Endodermal cell (in vitro differentiated cells): Measurements from ENCODE around the gene OSBPL5. TPM values are rescaled to one million over a fixed set of nuclear protein-coding genes. Genes with fewer than 3 reads are reported as not detected.

Experiments used
- DNase-seq: peaks from one replicate; pipeline ENCODE4 v3.0.0-alpha.2; 2017
- H3K27ac ChIP-seq: 2 replicates; pipeline ENCODE4 v1.5.1; 2013; ENCODE audit warnings: mild to moderate bottlenecking, low read depth, low read length, moderate library complexity
- H3K27me3 ChIP-seq: 2 replicates; pipeline ENCODE4 v1.6.1; 2013; ENCODE audit warnings: mild to moderate bottlenecking, low read length, moderate library complexity; ENCODE audit not compliant: insufficient read depth, control insufficient read depth, poor library complexity, severe bottlenecking
- H3K36me3 ChIP-seq: 2 replicates; pipeline ENCODE4 v1.7.0; 2013; ENCODE audit warnings: mild to moderate bottlenecking, low read length, moderate library complexity; ENCODE audit not compliant: control insufficient read depth, insufficient read depth
- H3K4me1 ChIP-seq: one replicate; pipeline ENCODE4 v1.7.0; 2013; ENCODE audit warnings: low read length; ENCODE audit not compliant: control insufficient read depth, insufficient read depth
- H3K4me3 ChIP-seq: 2 replicates; pipeline ENCODE4 v1.5.1; 2013; ENCODE audit warnings: mild to moderate bottlenecking, low read length, moderate library complexity
- H3K9ac ChIP-seq: 2 replicates; pipeline ENCODE4 v1.6.1; 2013; ENCODE audit warnings: mild to moderate bottlenecking, low read length, moderate library complexity; ENCODE audit not compliant: poor library complexity, severe bottlenecking; ENCODE audit errors: extremely low read depth
- H3K9me3 ChIP-seq: 2 replicates; pipeline ENCODE4 v1.6.1; 2013; ENCODE audit warnings: mild to moderate bottlenecking, low read length, moderate library complexity; ENCODE audit not compliant: control insufficient read depth
- H3K27ac Mint-ChIP-seq: 2 replicates; pipeline ENCODE4 v1.8.0; 2020; ENCODE audit warnings: mixed read lengths
- H3K27me3 Mint-ChIP-seq: 2 replicates; pipeline ENCODE4 v1.8.0; 2021; ENCODE audit warnings: mild to moderate bottlenecking, mixed read lengths; ENCODE audit not compliant: insufficient read depth
- H3K36me3 Mint-ChIP-seq: 2 replicates; pipeline ENCODE4 v1.8.0; 2020; ENCODE audit warnings: low read depth, mixed read lengths
- H3K4me1 Mint-ChIP-seq: 2 replicates; pipeline ENCODE4 v1.8.0; 2020; ENCODE audit warnings: mixed read lengths
- H3K4me3 Mint-ChIP-seq: 2 replicates; pipeline ENCODE4 v1.8.0; 2020; ENCODE audit warnings: mild to moderate bottlenecking, moderate library complexity, mixed read lengths
- H3K9me3 Mint-ChIP-seq: 2 replicates; pipeline ENCODE4 v1.8.0; 2020; ENCODE audit warnings: mild to moderate bottlenecking, mixed read lengths
- CTCF ChIP-seq: fragments of 200-600 bp; sonication (generic); conservative IDR thresholded peaks from 2 replicates; pipeline ENCODE4 v1.5.0; 2021; ENCODE audit warnings: antibody characterized with exemption, mild to moderate bottlenecking
- WGBS, 2 experiments: methylation state at CpG; one replicate each; pipeline versions ENCODE4 v1.1.5 to v1.1.7; 2013; ENCODE audit warnings: missing lambda C conversion rate in 2 of 2, mixed read lengths in 1 of 2; ENCODE audit not compliant: insufficient coverage in 1 of 2, insufficient read length in 1 of 2; 5-methylcytosine and 5-hydroxymethylcytosine counted together
- total RNA-seq, 2 donors: library from RNA; stranded (reverse); fragmentation: NEBNext Ultra II Directional in 1 of 2; extraction: Animal tissue kit (Norgen Biotek cat#: 25700) in 1 of 2; gene quantifications; 2 replicates in 1 of 2; 3 replicates in 1 of 2; pipeline ENCODE4 v1.2.1, GENCODE V29; 2021

The OSBPL5 gene
- total RNA-seq, 2 donors from 2014 or later = 1.2 to 4.8 TPM

- peak; percentile 71 for DNase-seq
- no peaks in the 10 kb centered on the region for H3K36me3 Mint-ChIP-seq
- H3K4me1 Mint-ChIP-seq = peaks cover 13% of the 10 kb centered on the region
- peaks cover 89% of the 10 kb centered on the region for H3K27me3 Mint-ChIP-seq
- no peak overlapping the region for H3K27ac ChIP-seq
- WGBS, 2 experiments = 0 to 1% methylated on average over 8 to 46 of the region's 46 CpGs
- no peaks in the 10 kb centered on the region for H3K9me3 Mint-ChIP-seq
- H3K9me3 ChIP-seq = no peaks in the 10 kb centered on the region
- H3K27ac Mint-ChIP-seq = no peak overlapping the region
- H3K9ac ChIP-seq = no peak overlapping the region
- peaks cover 91% of the 10 kb centered on the region for H3K27me3 ChIP-seq
- H3K4me3 ChIP-seq = peak overlapping the region; percentile 68
- H3K4me3 Mint-ChIP-seq = peak overlapping the region; percentile 57
- TF ChIP-seq CTCF = no peak
- peaks cover 16% of the 10 kb centered on the region for H3K4me1 ChIP-seq
- no peaks in the 10 kb centered on the region for H3K36me3 ChIP-seq
These were observed 458 bp downstream of the OSBPL5 start for GRCh38 chr11:3164552-3165151.

GRCh38 chr11:3164138-3164551 lies 965 bp downstream of the OSBPL5 start:
- peak; percentile 56 for DNase-seq
- no peak overlapping the region for H3K27ac Mint-ChIP-seq
- peaks cover 13% of the 10 kb centered on the region for H3K4me1 Mint-ChIP-seq
- H3K9me3 Mint-ChIP-seq = no peaks in the 10 kb centered on the region
- no peak for TF ChIP-seq CTCF
- peak overlapping the region; percentile 68 for H3K4me3 ChIP-seq
- peaks cover 89% of the 10 kb centered on the region for H3K27me3 Mint-ChIP-seq
- no peak overlapping the region for H3K9ac ChIP-seq
- H3K4me1 ChIP-seq = peaks cover 16% of the 10 kb centered on the region
- no peaks in the 10 kb centered on the region for H3K36me3 Mint-ChIP-seq
- H3K27me3 ChIP-seq = peaks cover 91% of the 10 kb centered on the region
- no peaks in the 10 kb centered on the region for H3K36me3 ChIP-seq
- no peaks in the 10 kb centered on the region for H3K9me3 ChIP-seq
- WGBS, 2 experiments = 24 to 27% methylated on average over 5 to 13 of the region's 13 CpGs
- no peak overlapping the region for H3K27ac ChIP-seq
- peak overlapping the region; percentile 57 for H3K4me3 Mint-ChIP-seq

GRCh38 chr11:3163241-3163981 lies 1.7 kb downstream of the OSBPL5 start:
- no peaks in the 10 kb centered on the region for H3K9me3 Mint-ChIP-seq
- H3K9me3 ChIP-seq = no peaks in the 10 kb centered on the region
- WGBS, 2 experiments = 61 to 69% methylated on average over 4 to 14 of the region's 15 CpGs
- no peak overlapping the region for H3K27ac Mint-ChIP-seq
- H3K9ac ChIP-seq = no peak overlapping the region
- H3K27me3 Mint-ChIP-seq = peaks cover 91% of the 10 kb centered on the region
- no peaks in the 10 kb centered on the region for H3K36me3 Mint-ChIP-seq
- peaks cover 13% of the 10 kb centered on the region for H3K4me1 Mint-ChIP-seq
- H3K27ac ChIP-seq = no peak overlapping the region
- H3K36me3 ChIP-seq = no peaks in the 10 kb centered on the region
- peak; percentile 52 for DNase-seq
- peak overlapping the region; percentile 23 for H3K4me3 ChIP-seq
- no peak for TF ChIP-seq CTCF
- H3K4me1 ChIP-seq = peaks cover 16% of the 10 kb centered on the region
- H3K27me3 ChIP-seq = peaks cover 91% of the 10 kb centered on the region
- peak overlapping the region; percentile 57 for H3K4me3 Mint-ChIP-seq
